ENCODE results near the gene TDRD1. TPM values are rescaled to one million over a fixed set of nuclear protein-coding genes. Genes with fewer than 3 reads are reported as not detected.

TDRD1 gene
- total RNA-seq, 1 experiment from 2014 or later, result 0.14 TPM

DNA sequence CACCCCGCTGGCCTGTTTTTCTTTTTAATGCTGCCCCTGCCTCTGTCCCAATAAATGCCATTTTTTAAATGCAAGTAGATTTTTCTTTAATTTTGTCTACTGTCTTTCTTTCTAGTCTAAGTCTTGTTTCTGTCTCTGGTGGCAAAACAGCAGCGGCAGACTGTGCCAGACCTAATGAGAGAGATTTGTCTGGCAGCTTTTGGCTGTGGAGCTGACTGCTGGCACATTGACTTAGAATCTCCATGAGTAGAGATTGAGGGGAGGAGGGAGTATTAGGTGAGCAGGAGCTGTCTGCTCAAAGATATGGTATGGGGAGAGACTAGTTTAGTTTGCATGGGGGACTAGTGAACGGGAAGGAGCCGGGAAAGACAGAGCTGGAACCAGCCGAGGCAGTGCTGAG, 72.9 kb downstream of the TDRD1 start:
- no peaks in the 10 kb centered on the region for H3K36me3 ChIP-seq (ENCODE audit: control insufficient read depth, insufficient read depth, low read length)

GRCh38 chr10:114252883-114253282, 73.7 kb downstream of the TDRD1 start:
- TF ChIP-seq CTCF (IDR thresholded peaks at IDR 0.05; ENCODE audit: insufficient read depth in 1 of 2, low read depth in 1 of 2, low read length in 1 of 2, severe bottlenecking in 1 of 2, unreplicated experiment in 1 of 2), result no peak
- no peak overlapping the region for H3K4me3 ChIP-seq (ENCODE audit: low read depth, low read length)
- H3K9me3 ChIP-seq, result peaks cover 3% of the 10 kb centered on the region; the same call in 1 of the 2 replicates
- H3K9me3 Mint-ChIP-seq (ENCODE audit: unreplicated experiment), result peaks cover 9% of the 10 kb centered on the region
- H3K4me1 ChIP-seq, result no peaks in the 10 kb centered on the region
- no peak overlapping the region for H3K4me3 Mint-ChIP-seq (ENCODE audit: unreplicated experiment)
- H3K27me3 Mint-ChIP-seq (ENCODE audit: insufficient read depth, unreplicated experiment), result no peaks in the 10 kb centered on the region
- no peaks in the 10 kb centered on the region for H3K27me3 ChIP-seq (replicated peaks; ENCODE audit: control insufficient read depth, insufficient read depth, low read length)
- ChIA-PET CTCF (no interaction called here), POLR2A (no interaction called here)
- no peak for DNase-seq
- no peaks in the 10 kb centered on the region for H3K36me3 ChIP-seq (ENCODE audit: control insufficient read depth, insufficient read depth, low read length)
- H3K4me1 Mint-ChIP-seq (ENCODE audit: low read depth, unreplicated experiment), result peaks cover 5% of the 10 kb centered on the region
- peak overlapping the region; percentile 60 for H3K27ac Mint-ChIP-seq (ENCODE audit: unreplicated experiment)
- BruUV-seq (replicated peaks), result no TSS peak
- intact Hi-C loops (cut with micrococcal nuclease; ENCODE audit: unreplicated experiment), result no loop called here
- H3K36me3 Mint-ChIP-seq (ENCODE audit: insufficient read depth, unreplicated experiment), result peaks cover 26% of the 10 kb centered on the region

More for the DNA sequence above, 72.9 kb downstream of the TDRD1 start:
- Mint-ChIP-seq H3K27ac (ENCODE audit: unreplicated experiment) (no peak overlapping the region), H3K9me3 (ENCODE audit: unreplicated experiment) (peaks cover 9% of the 10 kb centered on the region), H3K27me3 (ENCODE audit: insufficient read depth, unreplicated experiment) (no peaks in the 10 kb centered on the region), H3K4me3 (ENCODE audit: unreplicated experiment) (no peak overlapping the region), H3K36me3 (ENCODE audit: insufficient read depth, unreplicated experiment) (peaks cover 26% of the 10 kb centered on the region), H3K4me1 (ENCODE audit: low read depth, unreplicated experiment) (no peaks in the 10 kb centered on the region)
- Histone ChIP-seq H3K9me3 (peaks cover 3% of the 10 kb centered on the region; the same call in 1 of the 2 replicates), H3K4me1 (no peaks in the 10 kb centered on the region), H3K4me3 (ENCODE audit: low read depth, low read length) (no peak overlapping the region), H3K27me3 (replicated peaks; ENCODE audit: control insufficient read depth, insufficient read depth, low read length) (no peaks in the 10 kb centered on the region)
- ChIA-PET POLR2A (no interaction called here), CTCF (no interaction called here)
- no TSS peak for BruUV-seq (replicated peaks)
- DNase-seq, result no peak
- intact Hi-C loops (cut with micrococcal nuclease; ENCODE audit: unreplicated experiment), result no loop called here
- TF ChIP-seq CTCF (IDR thresholded peaks at IDR 0.05; ENCODE audit: insufficient read depth in 1 of 2, low read depth in 1 of 2, low read length in 1 of 2, severe bottlenecking in 1 of 2, unreplicated experiment in 1 of 2), result no peak

GRCh38 chr10:114255227-114255626, 76.1 kb downstream of the TDRD1 start:
- no peak for DNase-seq
- Histone ChIP-seq H3K9me3 (peaks cover 3% of the 10 kb centered on the region; the same call in 1 of the 2 replicates), H3K4me1 (peaks cover 4% of the 10 kb centered on the region; the same call in 1 of the 2 replicates), H3K4me3 (ENCODE audit: low read depth, low read length) (no peak overlapping the region), H3K36me3 (ENCODE audit: control insufficient read depth, insufficient read depth, low read length) (no peaks in the 10 kb centered on the region), H3K27me3 (replicated peaks; ENCODE audit: control insufficient read depth, insufficient read depth, low read length) (no peaks in the 10 kb centered on the region)
- ChIA-PET CTCF (no interaction called here), POLR2A (no interaction called here)
- Mint-ChIP-seq H3K27ac (ENCODE audit: unreplicated experiment) (no peak overlapping the region), H3K4me1 (ENCODE audit: low read depth, unreplicated experiment) (peaks cover 15% of the 10 kb centered on the region), H3K4me3 (ENCODE audit: unreplicated experiment) (no peak overlapping the region), H3K36me3 (ENCODE audit: insufficient read depth, unreplicated experiment) (peaks cover 26% of the 10 kb centered on the region), H3K27me3 (ENCODE audit: insufficient read depth, unreplicated experiment) (no peaks in the 10 kb centered on the region), H3K9me3 (ENCODE audit: unreplicated experiment) (peaks cover 9% of the 10 kb centered on the region)
- no peak for TF ChIP-seq CTCF (IDR thresholded peaks at IDR 0.05; ENCODE audit: insufficient read depth in 1 of 2, low read depth in 1 of 2, low read length in 1 of 2, severe bottlenecking in 1 of 2, unreplicated experiment in 1 of 2)
- intact Hi-C loops (cut with micrococcal nuclease; ENCODE audit: unreplicated experiment), result no loop called here
- BruUV-seq (replicated peaks), result no TSS peak
